Liver (tissue), 9 donors: ENCODE measurements around the gene DDX39B. TPM values are rescaled to one million over a fixed set of nuclear protein-coding genes. Genes with fewer than 3 reads are reported as not detected.

ENCODE experiments used
- DNase-seq: peaks from one replicate; pipeline ENCODE4 v3.0.0-alpha.2; 2017; ENCODE audit warnings: low spot score
- H3K27ac ChIP-seq, 2 donors: one replicate each; pipeline ENCODE4 v1.7.0; 2013; ENCODE audit warnings: inconsistent platforms in 2 of 2, low read length in 2 of 2, control low read depth in 1 of 2, low read depth in 1 of 2, mild to moderate bottlenecking in 1 of 2
- H3K27me3 ChIP-seq, 4 donors: one replicate each; pipeline versions ENCODE4 v1.6.1 to v1.7.0; 2013; ENCODE audit warnings: low read length in 3 of 4, inconsistent platforms in 1 of 4, mild to moderate bottlenecking in 1 of 4, moderate library complexity in 1 of 4; ENCODE audit not compliant: control insufficient read depth in 4 of 4, insufficient read depth in 4 of 4
- H3K36me3 ChIP-seq, 4 donors: one replicate each; pipeline versions ENCODE4 v1.6.1 to v1.7.0; 2013; ENCODE audit warnings: low read length in 3 of 4, mild to moderate bottlenecking in 3 of 4, low read depth in 1 of 4, moderate library complexity in 1 of 4; ENCODE audit not compliant: control insufficient read depth in 4 of 4, insufficient read depth in 3 of 4
- H3K4me1 ChIP-seq, 4 donors: one replicate each; pipeline versions ENCODE4 v1.6.1 to v1.7.0; 2013; ENCODE audit warnings: low read length in 3 of 4, mild to moderate bottlenecking in 3 of 4, moderate library complexity in 1 of 4; ENCODE audit not compliant: control insufficient read depth in 4 of 4, insufficient read depth in 4 of 4
- H3K4me3 ChIP-seq, 3 donors: one replicate each; pipeline versions ENCODE4 v1.6.1 to v1.7.0; 2013; ENCODE audit warnings: low read length in 3 of 3, control low read depth in 1 of 3, low read depth in 1 of 3, mild to moderate bottlenecking in 1 of 3
- H3K9ac ChIP-seq, 2 donors: one replicate each; pipeline ENCODE4 v1.7.0; 2013; ENCODE audit warnings: low read length in 2 of 2, mild to moderate bottlenecking in 2 of 2, moderate library complexity in 2 of 2, control low read depth in 1 of 2, low read depth in 1 of 2
- H3K9me3 ChIP-seq, 4 donors: one replicate each; pipeline versions ENCODE4 v1.6.1 to v1.7.0; 2013; ENCODE audit warnings: low read length in 3 of 4; ENCODE audit not compliant: control insufficient read depth in 4 of 4
- ATF3 ChIP-seq: IDR thresholded peaks from 2 replicates; pipeline ENCODE4 v1.6.1; 2016; ENCODE audit warnings: antibody characterized with exemption
- CTCF ChIP-seq: fragments of 150-350 bp; IDR thresholded peaks from 2 replicates; pipeline ENCODE4 v1.5.1; 2017; ENCODE audit warnings: improper control_type of control experiment, low read depth, low read length; ENCODE audit not compliant: missing input control
- EGR1 ChIP-seq, 2 donors: IDR thresholded peaks; 2 replicates each; pipeline ENCODE4 v1.6.1; 2016 to 2018; ENCODE audit warnings: antibody characterized with exemption in 2 of 2, low read depth in 2 of 2
- FOXA1 ChIP-seq: IDR thresholded peaks from 2 replicates; pipeline ENCODE4 v1.6.1; 2016; ENCODE audit warnings: antibody characterized with exemption
- GABPA ChIP-seq, 2 donors: IDR thresholded peaks in 1 of 2; conservative IDR thresholded peaks in 1 of 2; 2 replicates each; pipeline ENCODE4 v1.6.1; 2016; ENCODE audit warnings: antibody characterized with exemption in 2 of 2, mild to moderate bottlenecking in 1 of 2, moderate library complexity in 1 of 2
- HNF4A ChIP-seq, 2 donors: conservative IDR thresholded peaks; 2 replicates each; pipeline ENCODE4 v1.6.1; 2016; ENCODE audit warnings: antibody characterized with exemption in 2 of 2, mild to moderate bottlenecking in 2 of 2
- JUND ChIP-seq, 2 donors: IDR thresholded peaks; 2 replicates each; pipeline ENCODE4 v1.6.1; 2016; ENCODE audit warnings: antibody characterized with exemption in 2 of 2
- MAX ChIP-seq: IDR thresholded peaks from 2 replicates; pipeline ENCODE4 v1.6.1; 2016; ENCODE audit warnings: antibody characterized with exemption
- RAD21 ChIP-seq, 2 donors: IDR thresholded peaks; 2 replicates each; pipeline ENCODE4 v1.6.1; 2016; ENCODE audit warnings: antibody characterized with exemption in 2 of 2, mild to moderate bottlenecking in 2 of 2
- REST ChIP-seq: IDR thresholded peaks from 2 replicates; pipeline ENCODE4 v1.6.1; 2016; ENCODE audit warnings: antibody characterized with exemption, mild to moderate bottlenecking
- RXRA ChIP-seq, 2 donors: IDR thresholded peaks; 2 replicates each; pipeline ENCODE4 v1.6.1; 2017 to 2018; ENCODE audit warnings: antibody characterized with exemption in 2 of 2, mild to moderate bottlenecking in 1 of 2
- SP1 ChIP-seq: IDR thresholded peaks from 2 replicates; pipeline ENCODE4 v1.6.1; 2018; ENCODE audit warnings: antibody characterized with exemption, mild to moderate bottlenecking
- ZBTB33 ChIP-seq: IDR thresholded peaks from 2 replicates; pipeline ENCODE4 v1.6.1; 2016; ENCODE audit warnings: antibody characterized with exemption
- WGBS: extraction: QIAGEN DNeasy Blood & Tissue Kit; methylation state at CpG from one replicate; pipeline ENCODE4 v1.1.7; 2013; 5-methylcytosine and 5-hydroxymethylcytosine counted together
- polyA plus RNA-seq, 2 donors: library from polyadenylated mRNA; stranded (reverse) in 1 of 2; unstranded in 1 of 2; fragments of 200-250 nt in 1 of 2; fragments of >200 nt in 1 of 2; fragmentation: Nextera tagmentation in 1 of 2; extraction: Ambion mirVana in 1 of 2; gene quantifications; one replicate each; pipeline versions ENCODE4 v1.2.1 to v1.2.3, GENCODE V29; 2013 to 2015
- total RNA-seq, 2 donors: library from RNA; depleted of rRNA; stranded (reverse); fragments of >200 nt; gene quantifications; one replicate each; pipeline ENCODE4 v1.2.3, GENCODE V29; 2014
- donor health status: healthy.
- donor health status: healthy.
- donor health status: healthy.
- donor health status: healthy.
- donor health status: healthy.

The DDX39B gene
- total and polyA plus RNA-seq, 4 donors: 75.0 to 254 (median 135) TPM

- Histone ChIP-seq H3K27me3 (no peaks in the 10 kb centered on the region), H3K4me1 (peaks cover 5 to 31% (median 26%) of the 10 kb centered on the region in 4 donors), H3K9me3 (no peaks in the 10 kb centered on the region), H3K27ac (no peak overlapping the region), H3K4me3 (no peak overlapping the region), H3K36me3 (peaks cover 19 to 50% (median 42%) of the 10 kb centered on the region in 4 donors), H3K9ac (peak overlapping the region in 1 of 2 donors; percentile 21)
- 67% methylated on average over 6 of the region's 6 CpGs for WGBS
- DNase-seq: no peak
- no peak for TF ChIP-seq RXRA (IDR thresholded peaks at IDR 0.05)
- TF ChIP-seq ZBTB33: no peak
- TF ChIP-seq GABPA (IDR thresholded peaks at IDR 0.05 in 1 of 2, conservative IDR thresholded peaks at IDR 0.05 in 1 of 2): peak in 1 of 2 donors; percentile 25
Observed at GRCh38 chr6:31538805-31539400, 2.9 kb downstream of the DDX39B start.

GRCh38 chr6:31535538-31536324 is 6.1 kb downstream of the DDX39B start:
- no peak for TF ChIP-seq ZBTB33
- TF ChIP-seq JUND (IDR thresholded peaks at IDR 0.05): no peak
- no peak for TF ChIP-seq SP1
- no peak for TF ChIP-seq EGR1 (IDR thresholded peaks at IDR 0.05; ENCODE audit: low read depth in 2 of 2)
- TF ChIP-seq RAD21 (IDR thresholded peaks at IDR 0.05): no peak
- TF ChIP-seq ATF3: no peak
- no peak for TF ChIP-seq HNF4A (conservative IDR thresholded peaks at IDR 0.05)
- no peak for TF ChIP-seq CTCF
- TF ChIP-seq MAX: no peak
- TF ChIP-seq FOXA1: no peak
- TF ChIP-seq REST: no peak
- 71% methylated on average over 2 of the region's 2 CpGs for WGBS

More at GRCh38 chr6:31535538-31536324, 6.1 kb downstream of the DDX39B start:
- Histone ChIP-seq H3K27ac (no peak overlapping the region), H3K4me1 (peaks cover 5 to 23% (median 21%) of the 10 kb centered on the region in 4 donors), H3K36me3 (peaks cover 28 to 76% (median 68%) of the 10 kb centered on the region in 4 donors), H3K27me3 (no peaks in the 10 kb centered on the region), H3K4me3 (no peak overlapping the region), H3K9ac (no peak overlapping the region), H3K9me3 (no peaks in the 10 kb centered on the region)
- DNase-seq: no peak
